Measurements from ENCODE around the gene EZH1. TPM values are rescaled to one million over a fixed set of nuclear protein-coding genes. Genes with fewer than 3 reads are reported as not detected.

The EZH1 gene
- total RNA-seq, 1 experiment from 2014 or later: 31.7 TPM

GRCh38 chr17:42679492-42680330, 65.1 kb downstream of the EZH1 start:
- H3K36me3 Mint-ChIP-seq (ENCODE audit: insufficient read depth, unreplicated experiment): peaks cover 7% of the 10 kb centered on the region
- no peak overlapping the region for H3K27ac Mint-ChIP-seq (ENCODE audit: low read depth, unreplicated experiment)
- H3K4me3 Mint-ChIP-seq (ENCODE audit: unreplicated experiment): peak overlapping the region; percentile 86
- no peaks in the 10 kb centered on the region for H3K27me3 Mint-ChIP-seq (ENCODE audit: insufficient read depth, unreplicated experiment)
- no TSS peak for BruUV-seq (replicated peaks)
- peaks cover 23% of the 10 kb centered on the region for H3K4me1 Mint-ChIP-seq (ENCODE audit: insufficient read depth, unreplicated experiment)
- no peaks in the 10 kb centered on the region for H3K9me3 Mint-ChIP-seq (ENCODE audit: unreplicated experiment)
- intact Hi-C loops (cut with micrococcal nuclease): loop anchor here (1.0 to 5.0 kb wide), 3 partner anchors 57 to 101 kb away; partner anchors contain the start of genes RETREG3 and TUBG1
- peak; percentile 74 for DNase-seq (ENCODE audit: unreplicated experiment)
- peak; percentile 76 for TF ChIP-seq CTCF (IDR thresholded peaks at IDR 0.05; ENCODE audit: unreplicated experiment)
- CTCF ChIA-PET: interaction anchor here (0.7 to 6.3 kb wide), 16 partner anchors 11 to 145 kb away, joined by 3 to 61 read pairs (median 4); partner anchors contain the start of genes PSMC3IP, RETREG3 and TUBG1
- POLR2A ChIA-PET: interaction anchor here (0.9 to 10.9 kb wide), 15 partner anchors 11 to 322 kb away, joined by 3 to 158 read pairs (median 5); partner anchors contain the start of genes PSMC3IP, RETREG3, TUBG1 and TUBG2

- no peak overlapping the region for H3K27ac Mint-ChIP-seq (ENCODE audit: low read depth, unreplicated experiment)
- peak; percentile 76 for DNase-seq (ENCODE audit: unreplicated experiment)
- CTCF ChIA-PET: interaction anchor here (0.7 to 6.3 kb wide), 10 partner anchors 10 to 102 kb away, joined by 3 to 61 read pairs (median 5); partner anchors contain the start of gene PSMC3IP
- peak overlapping the region; percentile 86 for H3K4me3 Mint-ChIP-seq (ENCODE audit: unreplicated experiment)
- H3K36me3 Mint-ChIP-seq (ENCODE audit: insufficient read depth, unreplicated experiment): peaks cover 7% of the 10 kb centered on the region
- TF ChIP-seq CTCF (IDR thresholded peaks at IDR 0.05; ENCODE audit: unreplicated experiment): no peak
- POLR2A ChIA-PET: interaction anchor here (0.9 to 10.9 kb wide), 15 partner anchors 10 to 323 kb away, joined by 3 to 158 read pairs (median 5); partner anchors contain the start of genes BECN1, PSMC3IP, RETREG3 and TUBG1
- H3K4me1 Mint-ChIP-seq (ENCODE audit: insufficient read depth, unreplicated experiment): peaks cover 30% of the 10 kb centered on the region
- intact Hi-C loops (cut with micrococcal nuclease): loop anchor here (1.0 to 5.0 kb wide), 3 partner anchors 57 to 101 kb away; partner anchors contain the start of genes RETREG3 and TUBG1
- no TSS peak for BruUV-seq (replicated peaks)
- no peaks in the 10 kb centered on the region for H3K9me3 Mint-ChIP-seq (ENCODE audit: unreplicated experiment)
- H3K27me3 Mint-ChIP-seq (ENCODE audit: insufficient read depth, unreplicated experiment): no peaks in the 10 kb centered on the region
Observed at GRCh38 chr17:42678951-42679491, 65.8 kb downstream of the EZH1 start.

- CTCF ChIA-PET: interaction anchor here (0.6 to 6.3 kb wide), 7 partner anchors 9 to 1449 kb away, joined by 3 to 61 read pairs (median 6); partner anchors contain the start of genes PSMC3IP, RETREG3 and TUBG1
- H3K9me3 Mint-ChIP-seq (ENCODE audit: unreplicated experiment): no peaks in the 10 kb centered on the region
- POLR2A ChIA-PET: interaction anchor here (0.5 to 10.9 kb wide), 25 partner anchors 9 to 323 kb away, joined by 3 to 158 read pairs (median 5); partner anchors contain the start of genes BECN1, CAVIN1, MLX and NAGLU
- H3K36me3 Mint-ChIP-seq (ENCODE audit: insufficient read depth, unreplicated experiment): peaks cover 7% of the 10 kb centered on the region
- peak overlapping the region; percentile 84 for H3K27ac Mint-ChIP-seq (ENCODE audit: low read depth, unreplicated experiment)
- peak overlapping the region; percentile 86 for H3K4me3 Mint-ChIP-seq (ENCODE audit: unreplicated experiment)
- DNase-seq (ENCODE audit: unreplicated experiment): peak; percentile 89
- H3K4me1 Mint-ChIP-seq (ENCODE audit: insufficient read depth, unreplicated experiment): peaks cover 27% of the 10 kb centered on the region
- TF ChIP-seq CTCF (IDR thresholded peaks at IDR 0.05; ENCODE audit: unreplicated experiment): no peak
- BruUV-seq (replicated peaks): TSS peak; percentile 76
- intact Hi-C loops (cut with micrococcal nuclease): loop anchor here (5.0 kb wide), 2 partner anchors 56 to 71 kb away; partner anchors contain the start of genes RETREG3 and TUBG1
- no peaks in the 10 kb centered on the region for H3K27me3 Mint-ChIP-seq (ENCODE audit: insufficient read depth, unreplicated experiment)
Observed at GRCh38 chr17:42677921-42678781, 66.7 kb downstream of the EZH1 start.

Measured in MCF 10A (cell line).